GM19455 (cell line): ENCODE measurements around the gene SLN.
A peak's percentile ranks its signal among the peaks of the same experiment; 100 is the strongest.

ENCODE experiments used
- ATAC-seq: cut with Tn5 transposase; IDR thresholded peaks from one replicate; pipeline ENCODE4 v1.9.1; 2021; ENCODE audit not compliant: unreplicated experiment

SLN gene

GRCh38 chr11:107719557-107720302, 7.9 kb upstream of the SLN start:
- no peak for ATAC-seq

- ATAC-seq, result no peak
These were observed 7.2 kb upstream of the SLN start for GRCh38 chr11:107719073-107719472.

GRCh38 chr11:107716884-107717532, 5.2 kb upstream of the SLN start:
- no peak for ATAC-seq

GRCh38 chr11:107713009-107713408, 1.2 kb upstream of the SLN start:
- ATAC-seq, result no peak

GRCh38 chr11:107710301-107710700, 1.6 kb downstream of the SLN start:
- ATAC-seq, result no peak

- ATAC-seq, result no peak
These were observed 3.1 kb downstream of the SLN start for GRCh38 chr11:107708792-107709191.

GRCh38 chr11:107707807-107708206, 4.0 kb downstream of the SLN start:
- ATAC-seq, result no peak

GRCh38 chr11:107707215-107707671, 4.6 kb downstream of the SLN start:
- no peak for ATAC-seq

- ATAC-seq, result no peak
These were observed 5.3 kb downstream of the SLN start for GRCh38 chr11:107706531-107706930.

- no peak for ATAC-seq
These were observed 6.8 kb downstream of the SLN start for GRCh38 chr11:107705027-107705426.

- ATAC-seq, result no peak
These were observed 7.4 kb downstream of the SLN start for GRCh38 chr11:107704451-107704850.

- no peak for ATAC-seq
These were observed 9.1 kb downstream of the SLN start for GRCh38 chr11:107702723-107703122.

- ATAC-seq, result no peak
These were observed 9.7 kb downstream of the SLN start for GRCh38 chr11:107702109-107702660.

- ATAC-seq, result no peak
These were observed 12.2 kb downstream of the SLN start for GRCh38 chr11:107699371-107700285.

- ATAC-seq, result no peak
These were observed 14.6 kb downstream of the SLN start for GRCh38 chr11:107697291-107697690.

- no peak for ATAC-seq
These were observed 15.7 kb downstream of the SLN start for GRCh38 chr11:107696140-107696539.

- ATAC-seq, result no peak
These were observed 16.4 kb downstream of the SLN start for GRCh38 chr11:107695446-107695845.

- no peak for ATAC-seq
These were observed 20.7 kb downstream of the SLN start for GRCh38 chr11:107691000-107691750.

- peak; percentile 82 for ATAC-seq
These were observed 22.3 kb downstream of the SLN start for GRCh38 chr11:107689317-107690202.
